OCI-LY3 (cell line): ENCODE data around the gene GATA2.

Source experiments
- EZH2phosphoT487 ChIP-seq: fragments of 200-600 bp; shearing (Covaris generic); IDR thresholded peaks from 2 replicates; pipeline ENCODE4 v1.6.1; 2018; ENCODE audit warnings: antibody characterized with exemption, mixed run types, low read depth
- TF ChIP-seq, protein P1 (sequence below): fragments of 200-600, 300-600 bp; sonication (generic); IDR thresholded peaks from 2 replicates; pipeline ENCODE4 v1.5.1; 2014; ENCODE audit warnings: antibody characterized with exemption, low read length, low read depth

- TF ChIP-seq, protein P1, sequence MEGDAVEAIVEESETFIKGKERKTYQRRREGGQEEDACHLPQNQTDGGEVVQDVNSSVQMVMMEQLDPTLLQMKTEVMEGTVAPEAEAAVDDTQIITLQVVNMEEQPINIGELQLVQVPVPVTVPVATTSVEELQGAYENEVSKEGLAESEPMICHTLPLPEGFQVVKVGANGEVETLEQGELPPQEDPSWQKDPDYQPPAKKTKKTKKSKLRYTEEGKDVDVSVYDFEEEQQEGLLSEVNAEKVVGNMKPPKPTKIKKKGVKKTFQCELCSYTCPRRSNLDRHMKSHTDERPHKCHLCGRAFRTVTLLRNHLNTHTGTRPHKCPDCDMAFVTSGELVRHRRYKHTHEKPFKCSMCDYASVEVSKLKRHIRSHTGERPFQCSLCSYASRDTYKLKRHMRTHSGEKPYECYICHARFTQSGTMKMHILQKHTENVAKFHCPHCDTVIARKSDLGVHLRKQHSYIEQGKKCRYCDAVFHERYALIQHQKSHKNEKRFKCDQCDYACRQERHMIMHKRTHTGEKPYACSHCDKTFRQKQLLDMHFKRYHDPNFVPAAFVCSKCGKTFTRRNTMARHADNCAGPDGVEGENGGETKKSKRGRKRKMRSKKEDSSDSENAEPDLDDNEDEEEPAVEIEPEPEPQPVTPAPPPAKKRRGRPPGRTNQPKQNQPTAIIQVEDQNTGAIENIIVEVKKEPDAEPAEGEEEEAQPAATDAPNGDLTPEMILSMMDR: no peak
- no peak for TF ChIP-seq EZH2phosphoT487
Observed at GRCh38 chr3:128463771-128464170, 29.2 kb downstream of the GATA2 start.
